H1 (cell line): ENCODE measurements around the gene HTR3C. TPM values are rescaled to one million over a fixed set of nuclear protein-coding genes. Genes with fewer than 3 reads are reported as not detected.

Experiments used
- ASH2L ChIP-seq: fragments of 200-600, 300-600 bp; sonication (generic); IDR thresholded peaks from one replicate; pipeline ENCODE4 v1.7.1; 2017; ENCODE audit warnings: low read length
- CREB1 ChIP-seq: IDR thresholded peaks from 2 replicates; pipeline ENCODE4 v1.6.1; 2012; ENCODE audit warnings: inconsistent platforms
- EZH2 ChIP-seq: fragments of 200-600 bp; sonication (generic); IDR thresholded peaks from 2 replicates; pipeline ENCODE4 v1.7.1; 2012; ENCODE audit warnings: low read depth, mild to moderate bottlenecking, moderate library complexity, low read length, inconsistent platforms; ENCODE audit not compliant: severe bottlenecking
- HDAC2 ChIP-seq, 2 experiments: fragments of 300-600 bp in 1 of 2; sonication (generic) in 1 of 2; IDR thresholded peaks; 2 replicates each; pipeline ENCODE4 v1.6.1; 2011 to 2012; ENCODE audit warnings: low read depth in 2 of 2, low read length in 2 of 2, mild to moderate bottlenecking in 2 of 2, moderate library complexity in 2 of 2, borderline replicate concordance in 1 of 2, inconsistent platforms in 1 of 2
- POU5F1 ChIP-seq: IDR thresholded peaks from 2 replicates; pipeline ENCODE4 v1.6.1; 2011; ENCODE audit warnings: low read depth, mild to moderate bottlenecking, low read length, moderate library complexity
- SP1 ChIP-seq: IDR thresholded peaks from 2 replicates; pipeline ENCODE4 v1.6.1; 2011; ENCODE audit warnings: low read depth, low read length
- polyA plus RNA-seq, 7 experiments: library from polyadenylated mRNA; depleted of rRNA in 3 of 7; stranded (reverse) in 5 of 7; unstranded in 2 of 7; fragments of >200 nt in 5 of 7; fragments of 200-250 nt in 2 of 7; gene quantifications; 1 replicate in 5 of 7; 2 replicates in 1 of 7; 4 replicates in 1 of 7; pipeline versions ENCODE4 v1.2.1 to v1.2.3, GENCODE V29; 2011 to 2013; ENCODE audit warnings: missing spikeins in 2 of 7, mixed read lengths in 2 of 7
- total RNA-seq: library from RNA; stranded (reverse); fragmentation: NEBNext Ultra II Directional; extraction: Animal tissue kit (Norgen Biotek cat#: 25700); gene quantifications from 2 replicates; pipeline ENCODE4 v1.2.1, GENCODE V29; 2021

Gene HTR3C
- total and polyA plus RNA-seq, 2 of the 8 experiments (the other 6 are each of a cell fraction or from before 2014, with no cell fraction given): 0.03 TPM; not detected in 1

DNA sequence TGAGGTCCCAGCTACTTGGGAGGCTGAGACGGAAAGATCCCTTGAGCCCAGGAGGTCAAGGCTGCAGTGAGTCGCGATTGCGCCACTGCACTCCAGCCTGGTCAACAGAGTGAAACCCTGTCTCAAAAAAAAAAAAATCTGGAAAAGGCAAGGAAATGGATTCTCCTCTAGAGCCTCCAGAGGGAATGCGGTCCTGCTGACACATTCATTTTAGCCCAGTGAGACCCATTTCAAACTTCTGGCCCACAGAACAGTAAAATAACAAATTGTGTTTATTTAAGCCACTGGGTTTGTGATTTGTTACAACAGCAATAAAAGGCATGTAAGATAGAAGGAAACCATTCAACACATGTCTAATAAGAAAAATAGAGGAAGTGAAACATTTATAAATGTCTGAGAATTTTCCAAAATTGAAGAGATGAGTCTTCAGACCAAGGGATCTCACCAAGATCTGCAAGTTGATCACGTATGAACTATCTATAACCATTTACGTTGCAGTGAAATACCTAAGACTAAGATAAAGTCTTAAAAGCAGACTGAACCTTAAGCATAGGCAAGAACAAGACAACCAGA, 44.0 kb downstream of the HTR3C start, which contains the start of gene HTR3E (continued):
- TF ChIP-seq ASH2L (no peak), SP1 (no peak), HDAC2 (IDR thresholded peaks at IDR 0.05; ENCODE audit: borderline replicate concordance in 1 of 2, low read depth in 2 of 2, low read length in 2 of 2) (no peak), POU5F1 (no peak), CREB1 (no peak), EZH2 (no peak)
